ENCODE measurements around the gene LYVE1. TPM values are rescaled to one million over a fixed set of nuclear protein-coding genes. Genes with fewer than 3 reads are reported as not detected.

LYVE1 gene
- total and polyA plus RNA-seq, 2 of the 13 experiments (the other 11 are each of a cell fraction or from before 2014, with no cell fraction given): 1.2 to 1.4 TPM

GRCh38 chr11:10591741-10592140 lies 23.3 kb upstream of the LYVE1 start:
- H3K27me3 ChIP-seq (ENCODE audit: control insufficient read depth in 1 of 2, insufficient read depth in 2 of 2, low read length in 2 of 2): peaks cover 1 to 3% of the 10 kb centered on the region in 2 experiments; a peak in 2 of 5 replicates
- no peaks in the 10 kb centered on the region for H4K20me1 ChIP-seq (ENCODE audit: insufficient read depth, low read length)
- intact Hi-C loops (cut with micrococcal nuclease; ENCODE audit: unreplicated experiment) (no loop called here), in situ Hi-C loops (cut with HindIII; ENCODE audit: extremely low pct_ligation_motif_present, low pct_unique_long_range_greater_than_20kb) (no loop called here)
- no peak overlapping the region for H3K9ac ChIP-seq (ENCODE audit: insufficient read depth, low read depth, low read length)
- FAIRE-seq: no peak
- CTCF ChIA-PET (ENCODE audit: low intra/inter-chr PET ratio, low total read pairs): no interaction called here
- H3K9me3 ChIP-seq (ENCODE audit: low read length): no peaks in the 10 kb centered on the region
- POLR2A ChIA-PET: no interaction called here
- H3K79me2 ChIP-seq (ENCODE audit: insufficient read depth, low read length): no peaks in the 10 kb centered on the region
- H3K4me2 ChIP-seq (ENCODE audit: low read depth, low read length): no peak overlapping the region
- no peak for DNase-seq (ENCODE audit: low spot score)
- no peak overlapping the region for H3K4me3 ChIP-seq (replicated peaks in 1 of 3; ENCODE audit: insufficient read depth in 1 of 3, low read depth in 2 of 3, low read length in 3 of 3)
- no TSS peak for BruUV-seq (replicated peaks)
- no peak overlapping the region for H3K27ac ChIP-seq (ENCODE audit: extremely low read length, insufficient read depth, low read length)
- no peak overlapping the region for H2AFZ ChIP-seq (ENCODE audit: low read length)
- H3K4me1 ChIP-seq (ENCODE audit: insufficient read depth, low read length): no peaks in the 10 kb centered on the region
- TF ChIP-seq ELF4 (CRISPR knock-in tag; IDR thresholded peaks at IDR 0.05; ENCODE audit: borderline replicate concordance) (no peak), ZBTB34 (CRISPR knock-in tag; IDR thresholded peaks at IDR 0.05) (no peak)
- ATAC-seq: no peak
- H3K36me3 ChIP-seq (replicated peaks in 1 of 2; ENCODE audit: control insufficient read depth in 1 of 2, insufficient read depth in 2 of 2, low read length in 2 of 2): no peaks in the 10 kb centered on the region
- 3% methylated on average over 2 of the region's 2 CpGs for WGBS (ENCODE audit: low lambda C conversion rate)

- Histone ChIP-seq H3K4me3 (replicated peaks in 1 of 3; ENCODE audit: insufficient read depth in 1 of 3, low read depth in 2 of 3, low read length in 3 of 3) (no peak overlapping the region), H3K9ac (ENCODE audit: insufficient read depth, low read depth, low read length) (no peak overlapping the region), H3K4me1 (ENCODE audit: insufficient read depth, low read length) (no peaks in the 10 kb centered on the region), H3K27me3 (ENCODE audit: control insufficient read depth in 1 of 2, insufficient read depth in 2 of 2, low read length in 2 of 2) (peaks cover 1 to 3% of the 10 kb centered on the region in 2 experiments; a peak in 2 of 5 replicates), H2AFZ (ENCODE audit: low read length) (no peak overlapping the region), H4K20me1 (ENCODE audit: insufficient read depth, low read length) (no peaks in the 10 kb centered on the region), H3K36me3 (replicated peaks in 1 of 2; ENCODE audit: control insufficient read depth in 1 of 2, insufficient read depth in 2 of 2, low read length in 2 of 2) (no peaks in the 10 kb centered on the region), H3K27ac (ENCODE audit: extremely low read length, insufficient read depth, low read length) (no peak overlapping the region), H3K9me3 (ENCODE audit: low read length) (no peaks in the 10 kb centered on the region), H3K4me2 (ENCODE audit: low read depth, low read length) (no peak overlapping the region), H3K79me2 (ENCODE audit: insufficient read depth, low read length) (no peaks in the 10 kb centered on the region)
- no peak for TF ChIP-seq ZNF230 (CRISPR knock-in tag; IDR thresholded peaks at IDR 0.05)
- no peak for TF ChIP-seq SRF (IDR thresholded peaks at IDR 0.05; ENCODE audit: low read depth, low read length)
- TF ChIP-seq ZNF121 (CRISPR knock-in tag; IDR thresholded peaks at IDR 0.05): no peak
- TF ChIP-seq ZNF282 (IDR thresholded peaks at IDR 0.05; ENCODE audit: partially characterized antibody): no peak
- no peak for TF ChIP-seq ZNF652 (CRISPR knock-in tag; IDR thresholded peaks at IDR 0.05; ENCODE audit: borderline replicate concordance, low read depth)
- TF ChIP-seq ARID4A (CRISPR knock-in tag; IDR thresholded peaks at IDR 0.05; ENCODE audit: borderline replicate concordance): no peak
- no TSS peak for BruUV-seq (replicated peaks)
- no peak for FAIRE-seq
- in situ Hi-C loops (cut with HindIII; ENCODE audit: extremely low pct_ligation_motif_present, low pct_unique_long_range_greater_than_20kb): no loop called here
- POLR2A ChIA-PET: no interaction called here
- CTCF ChIA-PET (ENCODE audit: low intra/inter-chr PET ratio, low total read pairs): no interaction called here
- WGBS (ENCODE audit: low lambda C conversion rate): 0% methylated on average over 2 of the region's 2 CpGs
- ATAC-seq: no peak
- DNase-seq (ENCODE audit: low spot score): no peak
- intact Hi-C loops (cut with micrococcal nuclease; ENCODE audit: unreplicated experiment): no loop called here
Measured at GRCh38 chr11:10590218-10590915, 21.9 kb upstream of the LYVE1 start.

Measured in HepG2 (cell line).